Activated T-helper 2 cell treated with anti-CD3 and anti-CD28 coated beads, Interferon-gamma antibody, Interleukin-2, Interleukin-4, amounts not matched to agents 10 μg/mL and 5 μg/mL and 100 μg/mL, durations not matched to agents 14 hours and 24 hours and 36 hours (primary cell): ENCODE measurements around the gene SAMD4B. TPM values are rescaled to one million over a fixed set of nuclear protein-coding genes. Genes with fewer than 3 reads are reported as not detected.
A peak's percentile ranks its signal among the peaks of the same experiment; 100 is the strongest.

Experiments used
- DNase-seq: peaks from one replicate; pipeline ENCODE4 v3.0.0; 2021; ENCODE audit warnings: low spot score
- H3K27ac Mint-ChIP-seq: one replicate; pipeline ENCODE4 v1.8.0; 2021; ENCODE audit warnings: mixed read lengths
- H3K27me3 Mint-ChIP-seq: one replicate; pipeline ENCODE4 v1.8.0; 2021; ENCODE audit warnings: low read depth, mixed read lengths
- H3K36me3 Mint-ChIP-seq: one replicate; pipeline ENCODE4 v1.8.0; 2021; ENCODE audit warnings: low read depth, mixed read lengths
- H3K4me1 Mint-ChIP-seq: one replicate; pipeline ENCODE4 v1.8.0; 2021; ENCODE audit warnings: low read depth, mixed read lengths
- H3K4me3 Mint-ChIP-seq: one replicate; pipeline ENCODE4 v1.8.0; 2021; ENCODE audit warnings: low read depth, mild to moderate bottlenecking, moderate library complexity, mixed read lengths
- H3K9me3 Mint-ChIP-seq: one replicate; pipeline ENCODE4 v1.8.0; 2021; ENCODE audit warnings: mixed read lengths
- intact Hi-C: fragments of 100-400 bp; cut with micrococcal nuclease; formaldehyde crosslinking; loops from one replicate; pipeline ENCODE4 v1.15.1; 2023
- total RNA-seq: library from RNA; stranded (reverse); gene quantifications from 2 replicates; pipeline ENCODE4 v1.2.3, GENCODE V29; 2022

The SAMD4B gene
- total RNA-seq, 1 donor from 2014 or later = 64.0 TPM

DNA sequence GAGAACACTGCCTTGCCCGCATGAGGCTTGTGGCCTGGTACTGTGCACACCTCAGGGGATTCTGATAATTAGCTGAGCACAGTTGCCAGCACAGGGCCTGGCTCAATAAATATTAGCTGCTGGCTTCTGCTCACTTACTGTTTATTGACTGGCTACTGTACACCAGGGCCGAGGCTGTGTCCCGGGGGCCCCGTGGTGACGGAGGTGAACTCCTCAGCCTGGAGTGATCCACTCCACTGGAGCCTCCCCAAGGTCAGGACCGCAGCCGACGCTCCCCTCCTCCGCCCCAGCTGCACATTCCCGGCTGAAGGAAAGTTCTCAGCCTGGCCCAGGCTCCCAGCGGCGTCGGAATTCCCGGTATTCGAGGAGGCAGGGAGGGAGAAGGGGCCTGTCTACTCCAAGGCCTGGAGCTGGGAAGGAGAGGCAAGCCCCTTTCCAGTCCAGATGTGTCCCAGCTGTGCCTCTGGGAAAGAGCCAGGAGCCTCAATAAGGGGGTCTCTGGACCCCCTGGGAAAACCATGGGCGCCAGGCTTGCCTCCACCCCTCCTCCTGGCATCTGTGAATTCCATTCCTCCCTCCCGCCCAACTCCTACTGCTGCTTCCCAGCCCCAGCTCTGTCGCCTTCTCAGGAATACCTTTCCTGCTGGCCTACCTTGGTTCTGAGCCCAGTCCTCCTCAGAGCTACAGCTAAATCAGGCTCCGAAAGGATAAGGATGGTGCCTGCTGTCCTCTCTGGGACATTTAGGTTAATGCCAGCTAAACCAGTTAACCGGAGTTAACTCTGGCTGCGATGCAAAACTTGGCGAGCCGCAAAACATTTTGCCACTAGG lies 86.3 kb downstream of the SAMD4B start:
- Mint-ChIP-seq H3K9me3 (no peaks in the 10 kb centered on the region), H3K27me3 (no peaks in the 10 kb centered on the region), H3K36me3 (peaks cover 42% of the 10 kb centered on the region), H3K27ac (no peak overlapping the region), H3K4me3 (no peak overlapping the region), H3K4me1 (peaks cover 21% of the 10 kb centered on the region)
- no peak for DNase-seq
- intact Hi-C loops = no loop called here

DNA sequence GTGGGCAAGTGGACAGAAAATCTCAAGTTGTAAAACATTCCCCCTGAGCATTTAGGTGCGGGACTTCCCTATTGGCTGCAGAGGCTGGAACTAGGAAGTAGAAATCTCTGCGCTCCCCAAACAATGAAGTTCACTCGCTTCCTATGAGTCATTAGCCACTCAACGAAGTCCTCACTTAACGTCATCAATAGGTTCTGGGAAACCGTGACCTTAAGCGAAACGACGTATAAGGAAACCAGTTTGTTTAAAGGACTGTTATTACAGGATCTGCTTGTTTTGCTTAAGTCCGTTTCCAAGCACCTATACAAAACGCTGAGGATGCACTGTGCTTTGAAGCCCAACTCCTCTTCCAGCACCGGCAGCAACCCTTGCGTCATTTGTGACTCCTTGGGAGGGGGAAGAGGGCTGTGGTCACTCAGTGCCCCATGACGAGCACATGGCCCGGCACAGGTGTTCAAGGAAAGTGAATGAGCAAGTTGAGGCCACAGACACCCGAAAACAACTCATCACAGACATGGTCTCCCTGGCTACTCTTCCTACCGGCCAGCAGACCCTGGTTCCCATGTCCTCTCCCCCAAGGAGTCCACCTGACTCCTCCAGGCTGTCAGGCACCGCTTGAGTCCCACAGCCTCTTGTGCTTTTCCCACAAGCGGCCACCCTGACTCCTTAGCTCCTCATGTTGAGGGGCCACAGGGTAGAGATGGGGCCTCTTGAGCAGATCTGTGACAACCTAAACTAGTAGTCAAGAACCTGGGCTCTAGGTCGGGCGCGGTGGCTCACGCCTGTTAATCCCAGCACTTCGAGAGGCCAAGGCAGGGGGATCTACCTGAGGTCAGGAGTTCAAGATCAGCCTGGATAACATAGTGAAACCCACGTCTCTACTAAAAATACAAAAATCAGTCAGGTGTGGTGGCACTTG lies 88.7 kb downstream of the SAMD4B start:
- Mint-ChIP-seq H3K4me3 (peak overlapping the region; percentile 33), H3K27ac (peak overlapping the region; percentile 97), H3K4me1 (peaks cover 33% of the 10 kb centered on the region), H3K9me3 (no peaks in the 10 kb centered on the region), H3K27me3 (no peaks in the 10 kb centered on the region), H3K36me3 (peaks cover 52% of the 10 kb centered on the region)
- DNase-seq = peak; percentile 44
- intact Hi-C loops = loop anchor here (1.0 to 2.0 kb wide), 2 partner anchors 14 to 19 kb away; partner anchors contain the start of genes PLEKHG2 and SUPT5H

DNA sequence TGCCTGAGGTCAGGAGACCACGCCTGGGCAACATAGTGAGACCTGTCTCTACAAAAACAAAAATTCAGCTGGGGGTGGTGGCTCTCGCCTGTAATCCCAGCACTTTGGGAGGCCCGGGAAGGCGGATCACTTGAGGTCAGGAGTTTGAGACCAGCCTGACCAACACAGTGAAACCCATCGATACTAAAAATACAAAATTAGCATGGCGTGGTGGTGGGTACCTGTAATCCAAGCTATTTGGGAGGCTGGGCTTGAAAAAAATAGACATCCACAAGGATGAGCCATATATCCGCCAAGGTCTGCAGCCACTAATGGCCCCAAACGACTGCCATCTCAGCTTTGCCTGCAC lies 90.4 kb downstream of the SAMD4B start:
- H3K4me3 Mint-ChIP-seq = peak overlapping the region; percentile 45
- peak overlapping the region; percentile 73 for H3K27ac Mint-ChIP-seq
- no peaks in the 10 kb centered on the region for H3K9me3 Mint-ChIP-seq
- no peak for DNase-seq
- peaks cover 41% of the 10 kb centered on the region for H3K4me1 Mint-ChIP-seq
- H3K27me3 Mint-ChIP-seq = no peaks in the 10 kb centered on the region
- H3K36me3 Mint-ChIP-seq = peaks cover 51% of the 10 kb centered on the region
- intact Hi-C loops = no loop called here

DNA sequence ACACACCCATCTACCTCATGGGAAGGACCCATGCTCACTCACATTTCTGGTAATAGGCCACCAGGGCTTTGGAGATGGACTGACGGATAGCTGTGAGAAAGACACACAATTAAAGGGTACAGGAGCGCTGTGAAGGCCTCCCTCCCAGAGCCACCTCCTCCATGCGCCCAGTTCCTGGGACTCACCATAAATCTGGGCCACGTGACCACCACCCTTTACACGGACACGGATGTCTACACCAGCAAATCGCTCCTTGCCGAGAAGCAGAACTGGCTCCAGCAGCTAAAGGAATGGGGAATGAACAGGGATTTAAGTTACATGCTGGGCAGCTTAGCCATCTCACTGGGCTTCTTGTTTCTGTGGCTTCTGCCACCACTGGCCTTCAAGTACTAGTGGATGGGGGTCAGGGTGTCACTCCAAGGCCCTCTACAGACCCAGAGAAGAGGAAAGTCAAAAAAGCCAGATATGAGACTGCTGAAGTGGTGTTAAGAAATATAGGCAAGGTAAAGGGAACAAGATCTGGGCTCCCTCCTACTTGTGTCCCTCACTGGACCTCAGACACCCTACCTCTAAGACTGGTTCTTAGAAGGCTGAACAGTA lies 91.4 kb downstream of the SAMD4B start:
- H3K36me3 Mint-ChIP-seq = peaks cover 51% of the 10 kb centered on the region
- no peaks in the 10 kb centered on the region for H3K9me3 Mint-ChIP-seq
- no peaks in the 10 kb centered on the region for H3K27me3 Mint-ChIP-seq
- DNase-seq = no peak
- H3K27ac Mint-ChIP-seq = peak overlapping the region; percentile 73
- peaks cover 41% of the 10 kb centered on the region for H3K4me1 Mint-ChIP-seq
- peak overlapping the region; percentile 58 for H3K4me3 Mint-ChIP-seq
- intact Hi-C loops = no loop called here

DNA sequence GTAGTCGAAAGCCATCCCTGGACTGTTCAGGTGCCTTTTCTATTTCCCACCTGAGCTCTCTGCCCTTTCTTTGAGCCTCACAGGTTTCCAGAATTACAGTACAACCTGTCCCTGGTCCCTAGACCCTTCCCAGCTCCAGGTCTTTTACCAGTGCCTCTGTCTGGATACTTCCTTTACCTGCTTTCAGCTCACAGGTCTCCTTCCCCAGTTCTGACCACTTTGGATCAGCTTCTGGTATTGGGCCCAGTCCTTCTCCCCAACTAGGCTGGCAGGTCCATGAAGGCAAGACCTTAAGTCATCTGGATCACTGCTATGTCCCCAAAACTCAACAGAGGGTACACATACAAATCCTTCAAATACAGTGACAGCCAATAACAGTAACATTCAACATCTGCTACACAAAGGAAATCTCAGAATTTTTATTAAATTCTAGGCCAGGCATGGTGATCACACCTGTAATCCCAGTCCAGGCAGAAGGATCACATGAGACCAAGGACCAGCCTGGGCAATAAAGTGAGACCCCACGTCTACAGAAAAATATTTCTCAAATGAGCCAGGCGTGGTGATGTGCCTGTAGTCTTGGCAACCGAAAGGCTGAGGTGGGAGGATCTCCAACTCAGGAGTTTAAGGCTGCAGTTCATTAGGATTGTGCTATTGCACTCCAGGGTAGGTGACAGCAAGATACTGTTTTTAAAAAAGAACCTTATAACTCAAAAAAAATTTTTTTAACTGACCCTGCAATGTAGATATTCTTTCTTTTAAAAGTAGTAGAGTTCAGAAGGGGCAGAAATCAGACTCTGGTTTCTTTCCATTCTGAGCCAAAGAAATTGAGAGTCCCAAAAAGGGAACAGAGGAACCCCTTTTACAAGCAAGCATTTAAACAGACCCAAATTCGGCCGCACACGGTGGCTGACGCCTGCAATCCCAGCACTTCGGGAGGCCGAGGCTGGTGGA lies 92.2 kb downstream of the SAMD4B start:
- DNase-seq = no peak
- Mint-ChIP-seq H3K27ac (peak overlapping the region; percentile 99), H3K36me3 (peaks cover 51% of the 10 kb centered on the region), H3K9me3 (no peaks in the 10 kb centered on the region), H3K4me1 (peaks cover 41% of the 10 kb centered on the region), H3K27me3 (no peaks in the 10 kb centered on the region), H3K4me3 (peak overlapping the region; percentile 100)
- intact Hi-C loops = no loop called here

Other genes starting within 250 kb of the SAMD4B start
- 16.5 and 19.4 TPM in 2 replicates for gene PAK4, start 216.6 kb upstream of the SAMD4B start, total RNA-seq
- not detected in 2 replicates for gene NCCRP1, start 145.5 kb upstream of the SAMD4B start, total RNA-seq
- gene SYCN, start 138.2 kb upstream of the SAMD4B start, total RNA-seq = not detected in 2 replicates
- not detected in 2 replicates for gene IFNL3, start 97.4 kb upstream of the SAMD4B start, total RNA-seq
- gene IFNL4, start 93.6 kb upstream of the SAMD4B start, total RNA-seq = not detected in 2 replicates
- gene IFNL2, start 74.0 kb upstream of the SAMD4B start, total RNA-seq = not detected in 2 replicates
- not detected in 2 replicates for gene IFNL1, start 46.0 kb upstream of the SAMD4B start, total RNA-seq
- gene LRFN1, start 21.6 kb upstream of the SAMD4B start, total RNA-seq = 4.4 and 4.5 TPM in 2 replicates
- gene GMFG, start 6.4 kb upstream of the SAMD4B start, total RNA-seq = 350 and 364 TPM in 2 replicates
- 49.5 and 51.1 TPM in 2 replicates for gene PAF1, start 48.7 kb downstream of the SAMD4B start, total RNA-seq
- gene MED29, start 49.0 kb downstream of the SAMD4B start, total RNA-seq = 32.3 and 34.7 TPM in 2 replicates
- 45.4 and 46.9 TPM in 2 replicates for gene ZFP36, start 64.4 kb downstream of the SAMD4B start, total RNA-seq
- 49.8 and 50.7 TPM in 2 replicates for gene PLEKHG2, start 70.2 kb downstream of the SAMD4B start, total RNA-seq
- 2,627 and 2,674 TPM in 2 replicates for gene RPS16, start 93.5 kb downstream of the SAMD4B start, total RNA-seq
- 163 and 169 TPM in 2 replicates for gene SUPT5H, start 103.2 kb downstream of the SAMD4B start, total RNA-seq
- 110 and 115 TPM in 2 replicates for gene TIMM50, start 138.4 kb downstream of the SAMD4B start, total RNA-seq
- 1.6 and 1.8 TPM in 2 replicates for gene DLL3, start 156.5 kb downstream of the SAMD4B start, total RNA-seq
- not detected in 2 replicates for gene SELENOV, start 172.7 kb downstream of the SAMD4B start, total RNA-seq
- gene EID2B, start 190.4 kb downstream of the SAMD4B start, total RNA-seq = 3.5 and 4.1 TPM in 2 replicates
- gene EID2, start 197.7 kb downstream of the SAMD4B start, total RNA-seq = 17.2 and 18.3 TPM in 2 replicates